ENCODE data around the gene ARFGAP3.

The ARFGAP3 gene

DNA sequence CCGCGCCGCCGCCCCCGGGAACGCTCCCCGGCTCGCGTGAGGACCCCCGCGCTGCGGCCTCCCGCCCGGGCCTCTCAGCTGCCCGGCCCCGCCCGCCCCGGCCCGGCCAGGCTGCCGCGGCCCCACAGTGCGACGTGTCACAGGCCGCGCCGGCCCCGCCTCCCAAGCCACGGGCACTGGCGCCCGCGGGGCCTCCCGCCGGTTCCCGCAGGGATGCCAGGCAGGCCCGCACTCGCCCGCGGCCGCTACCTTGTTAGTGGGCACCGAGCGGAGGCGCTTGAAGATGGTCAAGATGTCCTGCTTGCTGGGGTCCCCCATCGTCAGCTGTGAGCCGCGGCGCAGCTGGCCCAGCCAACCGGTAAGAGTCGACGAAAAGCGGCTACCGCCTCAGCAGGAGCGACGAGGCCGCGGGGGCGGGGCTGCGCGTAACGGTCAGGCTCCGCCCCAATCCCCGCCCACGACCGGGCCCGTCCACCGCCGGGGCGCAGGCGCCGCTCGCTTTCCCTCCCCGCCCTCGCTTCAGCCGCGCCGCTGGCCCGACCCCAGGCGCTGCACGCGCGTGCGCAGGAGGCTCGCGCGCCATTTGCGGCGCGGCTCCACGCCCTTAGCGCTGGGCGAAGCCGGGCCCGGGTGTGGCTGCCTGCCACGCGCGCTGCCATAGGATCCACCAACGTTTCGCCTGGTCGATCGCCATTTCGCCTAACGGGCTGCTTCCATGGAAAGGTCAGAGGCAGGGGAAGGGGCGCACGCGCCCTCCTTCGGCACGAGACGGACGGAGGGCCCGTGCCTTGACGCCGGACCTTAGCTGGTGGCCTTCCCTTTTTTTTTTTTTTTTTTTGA is at the start of gene ARFGAP3:
Gene ARFGAP3 (minus strand): TSS at position 409 of the 840 bp plus-strand sequence. CDS start 91 bp downstream, at position 318.
- DNase-seq = peak; percentile 86 to 96 (median 90)

DNA sequence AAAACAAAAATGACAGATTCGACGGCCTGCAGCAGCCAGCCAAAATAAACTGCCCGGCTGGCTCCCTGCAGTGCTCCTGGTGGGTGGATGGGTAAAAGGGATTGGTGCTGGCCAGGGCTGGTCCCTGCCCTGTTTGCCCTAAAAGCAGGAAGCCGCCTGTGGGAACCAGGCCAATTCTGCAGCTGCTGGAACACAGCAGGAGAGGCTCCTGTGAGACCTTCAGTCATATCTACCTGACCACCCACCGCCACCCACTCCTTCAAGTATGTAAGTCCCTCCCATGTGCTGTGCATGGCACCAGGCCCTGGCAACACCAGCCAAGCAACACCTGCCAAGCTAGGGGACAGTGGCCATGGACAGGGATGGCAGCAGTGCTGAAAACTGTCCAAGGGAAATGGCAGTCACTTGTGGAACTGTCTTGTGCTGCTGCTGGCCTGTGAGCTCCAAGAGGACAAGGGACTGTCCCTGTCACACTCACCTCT is 48.7 kb upstream of the ARFGAP3 start:
- no peak for DNase-seq

- no peak for DNase-seq
Measured at GRCh38 chr22:42905217-42905616, 48.1 kb upstream of the ARFGAP3 start.

DNA sequence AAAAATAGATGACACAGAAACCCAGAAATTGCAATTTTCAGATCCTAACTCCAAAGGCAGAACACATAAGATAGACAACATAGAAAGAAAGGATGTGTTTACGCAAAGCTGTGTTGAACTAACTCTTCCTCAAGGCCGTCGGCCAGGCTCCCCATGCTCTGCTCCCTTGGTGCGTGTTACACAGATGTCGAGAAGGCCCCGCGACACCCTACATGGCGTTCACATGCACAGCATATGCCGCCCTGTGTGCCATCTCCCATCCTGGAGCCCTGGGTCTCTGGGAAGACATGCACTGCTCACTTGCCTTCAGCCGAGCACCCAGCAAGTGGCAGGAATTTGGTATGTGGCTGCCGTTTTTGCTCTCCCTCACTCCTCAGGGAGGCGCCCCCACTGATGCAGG is 47.0 kb upstream of the ARFGAP3 start:
- no peak for DNase-seq

DNA sequence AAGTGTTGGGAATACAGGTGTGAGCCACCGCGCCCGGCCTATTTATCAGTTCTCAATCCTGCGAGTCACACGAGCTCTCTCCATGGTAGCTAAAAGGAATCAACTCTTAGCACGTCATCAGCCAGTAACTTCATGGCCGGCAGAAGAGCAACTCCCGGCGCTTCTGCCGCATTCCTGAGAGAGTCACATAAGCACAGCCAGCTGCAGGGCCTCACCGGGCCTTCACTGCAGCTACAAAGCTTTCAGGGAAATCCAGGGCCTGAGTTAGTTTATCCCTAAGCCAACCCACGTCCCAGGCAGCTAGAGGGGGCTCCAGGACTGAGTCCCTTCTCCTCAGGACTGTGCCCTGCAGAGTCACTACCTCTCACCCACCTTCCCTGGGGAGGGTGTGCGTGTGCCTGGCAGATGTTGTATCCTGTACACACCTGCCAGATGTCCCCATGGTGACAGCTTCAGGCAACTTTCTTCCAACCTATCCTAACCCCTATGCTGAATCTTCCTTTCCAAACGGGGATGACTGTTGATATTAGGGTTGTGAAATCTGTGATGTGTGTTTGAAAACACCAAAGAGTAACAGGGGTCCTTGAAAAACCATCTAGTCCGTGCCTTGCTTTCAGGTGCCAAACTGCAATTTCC is 45.9 kb upstream of the ARFGAP3 start:
- no peak for DNase-seq

DNA sequence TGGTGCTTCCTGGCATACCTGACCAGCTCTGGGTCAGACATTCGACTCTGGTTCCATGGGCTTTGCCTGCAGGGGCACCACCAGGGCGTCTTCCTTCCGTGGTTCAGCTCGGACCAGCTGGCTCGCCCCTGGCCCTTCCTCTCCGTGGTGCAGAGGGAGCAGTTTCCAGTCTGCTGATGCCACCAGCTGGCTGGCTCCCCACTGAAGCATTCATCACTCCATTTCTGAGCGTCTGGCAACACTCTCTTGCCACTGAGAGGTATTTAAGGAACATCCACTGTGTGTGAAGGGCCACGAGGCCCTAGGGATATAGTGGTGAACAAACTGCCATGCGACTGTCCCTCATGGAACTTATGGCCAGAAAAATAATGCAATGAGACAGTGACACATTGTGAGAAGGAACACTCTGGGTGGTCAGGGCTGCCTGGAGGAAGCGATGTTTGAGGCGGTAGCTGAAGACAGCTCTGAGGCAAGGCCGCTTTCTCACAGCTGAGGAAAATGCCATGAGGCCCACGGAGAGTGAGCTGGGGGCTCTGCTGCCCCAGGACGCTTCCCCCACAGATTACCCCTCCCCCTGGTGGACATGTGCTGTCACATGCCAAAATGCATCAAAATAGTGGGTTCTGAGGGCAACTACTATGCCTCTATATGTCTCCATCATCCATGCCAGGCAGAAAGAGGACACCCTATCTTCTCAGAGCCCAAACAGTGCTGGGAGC is 44.9 kb upstream of the ARFGAP3 start:
- DNase-seq = no peak

GRCh38 chr22:42897960-42898359 is 40.9 kb upstream of the ARFGAP3 start:
- DNase-seq = no peak

DNA sequence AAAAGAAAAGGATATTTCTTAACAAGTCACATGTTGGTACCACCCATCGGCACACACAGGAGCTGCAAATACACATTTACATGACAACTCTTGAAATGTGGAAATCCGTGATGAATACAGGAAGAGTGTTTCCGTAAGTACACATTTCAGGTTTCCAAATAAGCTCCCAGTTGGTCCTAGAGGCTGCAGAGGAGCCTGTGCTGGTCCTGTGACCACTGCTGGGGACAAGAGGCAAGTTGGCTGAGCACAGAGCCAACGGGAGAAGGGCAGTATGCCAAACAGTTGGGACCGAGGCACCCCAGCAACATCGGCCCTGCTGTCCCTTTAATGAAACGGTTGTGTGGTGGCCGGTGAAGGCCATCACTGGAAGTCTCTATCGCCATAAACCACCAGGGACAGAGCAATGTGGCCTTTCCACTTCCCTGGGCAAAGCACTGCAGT is 38.5 kb upstream of the ARFGAP3 start:
- no peak for DNase-seq

DNA sequence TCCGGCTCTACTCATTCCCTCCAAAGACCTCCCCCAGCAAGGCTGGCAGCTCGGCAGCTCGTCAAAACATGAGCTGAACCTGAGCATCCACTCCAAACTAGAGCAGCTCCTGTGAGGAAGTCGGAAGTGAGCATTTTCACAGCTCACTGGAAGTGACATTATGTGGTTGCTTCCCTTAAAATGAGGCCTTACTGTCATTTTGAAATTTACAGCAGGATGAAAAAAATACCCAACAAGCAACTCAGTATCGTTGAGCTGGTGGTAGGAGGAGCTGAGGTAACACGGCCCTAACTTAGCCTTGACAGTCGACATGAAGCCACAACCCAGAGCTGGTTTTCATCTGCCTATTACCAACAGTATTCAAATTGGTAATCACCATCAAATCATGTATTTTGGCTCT is 38.0 kb upstream of the ARFGAP3 start:
- peak in 3 of 6 experiments; percentile 6 to 28 (median 14) for DNase-seq

- no peak for DNase-seq
Measured at GRCh38 chr22:42893371-42894150, 36.5 kb upstream of the ARFGAP3 start.

DNA sequence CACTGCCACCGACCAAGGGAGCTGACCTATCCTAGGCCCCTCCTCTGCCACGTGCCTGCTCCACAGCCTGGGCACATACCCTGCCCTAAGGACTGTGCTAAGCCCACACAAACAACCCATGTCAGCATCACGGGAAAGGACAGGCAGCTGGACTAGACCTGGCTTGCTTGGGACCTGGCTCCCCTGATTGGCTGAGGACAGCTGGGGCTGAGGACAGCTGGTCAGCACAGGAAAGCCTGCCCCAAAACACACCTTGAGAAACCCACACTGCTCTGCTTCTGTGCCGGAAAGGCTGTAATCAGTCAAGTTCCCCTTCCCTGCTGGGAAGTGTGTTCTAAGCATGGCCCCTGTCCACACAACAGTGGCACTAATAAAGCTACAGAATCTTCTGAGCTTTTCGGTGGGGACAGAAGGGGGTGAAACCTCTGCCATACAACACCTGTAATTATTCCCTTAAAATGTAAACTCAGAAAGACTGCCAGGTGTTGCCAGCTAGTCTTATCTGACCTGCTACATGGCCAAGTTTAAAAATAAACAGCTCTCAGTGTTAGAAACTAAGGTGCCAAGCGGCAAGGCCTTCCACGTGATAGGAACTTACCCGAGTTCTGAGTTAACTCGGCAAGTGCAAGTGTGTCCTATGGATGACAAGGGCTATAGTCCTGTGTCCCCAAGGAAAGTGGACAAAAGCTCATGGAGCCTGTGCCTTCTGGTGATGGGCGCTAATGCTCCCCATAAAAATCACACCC is 35.7 kb upstream of the ARFGAP3 start:
- DNase-seq = no peak

DNA sequence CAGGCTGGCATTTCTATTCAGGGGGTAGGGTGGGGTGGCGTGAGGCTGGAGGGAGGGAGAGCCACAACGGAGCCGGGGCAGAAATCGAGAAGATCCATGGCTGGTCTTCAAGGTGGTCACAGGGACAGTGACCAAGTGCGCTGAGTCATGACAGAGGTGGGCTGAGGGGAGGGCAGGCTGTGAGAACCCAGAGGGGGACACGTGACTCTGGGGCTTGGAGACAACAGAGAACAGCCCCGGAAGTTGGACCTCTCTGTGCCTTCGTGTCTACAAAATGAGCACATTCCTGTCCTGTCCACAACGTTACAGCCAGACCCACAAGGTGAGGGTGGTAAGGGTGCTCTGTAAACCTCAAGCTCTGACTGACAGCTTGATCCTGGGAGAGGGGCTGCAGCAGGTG is 35.1 kb upstream of the ARFGAP3 start:
- no peak for DNase-seq

GRCh38 chr22:42891696-42892095 is 34.6 kb upstream of the ARFGAP3 start:
- no peak for DNase-seq

DNA sequence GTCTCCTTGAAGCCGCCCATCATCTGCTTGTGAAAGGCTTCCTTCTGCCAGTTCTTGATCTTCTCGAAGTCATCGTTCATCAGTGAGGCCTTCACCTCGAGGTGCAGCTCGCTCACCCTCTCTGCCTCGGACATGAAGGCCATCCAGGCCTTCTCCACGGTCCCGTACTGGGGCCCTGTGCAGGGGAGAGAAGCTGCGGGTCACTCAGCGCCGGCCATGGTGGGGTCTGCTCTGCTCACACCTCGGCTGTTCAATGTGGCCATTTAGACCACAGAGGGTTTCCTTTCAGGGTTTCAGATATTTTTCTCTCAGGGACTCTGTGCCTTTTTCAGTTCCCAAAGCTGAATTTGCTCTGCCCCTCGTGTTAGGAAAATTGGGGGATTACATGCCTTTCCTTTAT is 33.9 kb upstream of the ARFGAP3 start:
- DNase-seq = no peak

DNA sequence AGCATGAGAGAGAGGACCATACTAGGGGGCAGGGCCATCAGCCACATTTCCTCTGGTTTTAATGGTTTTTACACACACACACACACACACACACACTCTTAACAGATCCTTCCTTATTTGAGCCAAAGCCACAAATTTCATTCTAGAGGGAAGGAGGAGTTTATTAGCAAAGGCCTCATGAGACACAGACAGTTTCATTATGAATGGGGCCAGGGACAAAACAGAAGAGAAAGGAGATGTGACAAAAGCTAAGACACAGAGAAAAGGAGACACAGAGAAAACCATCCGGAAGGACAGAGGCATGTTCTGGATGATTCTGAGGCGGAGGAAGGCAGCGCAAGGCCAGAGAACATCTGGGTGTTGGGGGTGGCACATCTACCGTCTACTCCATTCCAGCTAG is 32.2 kb upstream of the ARFGAP3 start:
- DNase-seq = no peak

DNA sequence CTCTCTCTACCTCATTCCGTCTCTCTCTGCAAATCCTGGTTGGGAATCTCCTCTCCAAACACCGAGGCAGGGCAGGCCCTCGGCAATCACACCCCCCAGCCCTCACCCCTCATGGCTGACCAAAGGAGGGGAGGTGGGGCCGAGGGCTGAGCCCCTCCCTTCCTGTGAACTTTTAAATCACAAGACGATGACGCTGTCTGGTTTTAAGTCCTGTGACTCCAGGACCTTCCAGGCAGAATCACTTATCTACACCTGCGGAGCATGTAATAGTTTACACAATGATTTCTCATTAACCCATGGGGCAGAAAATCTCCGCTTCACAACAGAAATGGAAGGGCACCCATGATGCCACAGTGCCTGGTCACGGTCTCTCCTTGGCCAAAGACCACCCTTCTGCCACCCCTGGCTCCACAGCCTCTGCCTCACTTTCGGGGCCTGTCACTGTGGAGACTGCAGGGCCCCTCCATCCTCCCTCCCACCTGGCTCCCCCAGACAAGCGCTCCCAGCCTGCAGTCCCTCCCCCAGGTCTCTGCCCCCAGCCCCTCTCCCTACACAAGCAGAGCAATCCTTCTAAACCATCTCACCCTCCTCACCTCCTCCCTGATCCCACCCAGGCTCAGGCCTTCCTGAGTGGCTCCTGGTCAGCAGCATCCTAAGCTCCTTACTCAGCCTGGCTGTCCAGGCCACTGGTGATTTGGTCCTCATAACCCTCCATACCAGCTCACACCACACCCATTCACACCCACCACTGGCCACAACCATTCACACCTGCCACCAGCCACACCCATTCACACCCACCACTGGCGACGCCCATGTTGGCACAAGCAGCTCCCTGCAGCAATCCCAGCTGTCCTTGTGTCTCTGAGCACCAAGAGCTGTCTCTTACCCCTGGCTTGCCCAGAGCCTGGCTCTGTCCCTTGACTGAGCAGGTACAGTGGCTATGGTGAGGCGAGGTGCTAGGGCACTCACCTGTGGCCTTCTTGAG is 30.7 kb upstream of the ARFGAP3 start:
- no peak for DNase-seq

GRCh38 chr22:42887120-42887519 is 30.0 kb upstream of the ARFGAP3 start:
- DNase-seq = no peak

DNA sequence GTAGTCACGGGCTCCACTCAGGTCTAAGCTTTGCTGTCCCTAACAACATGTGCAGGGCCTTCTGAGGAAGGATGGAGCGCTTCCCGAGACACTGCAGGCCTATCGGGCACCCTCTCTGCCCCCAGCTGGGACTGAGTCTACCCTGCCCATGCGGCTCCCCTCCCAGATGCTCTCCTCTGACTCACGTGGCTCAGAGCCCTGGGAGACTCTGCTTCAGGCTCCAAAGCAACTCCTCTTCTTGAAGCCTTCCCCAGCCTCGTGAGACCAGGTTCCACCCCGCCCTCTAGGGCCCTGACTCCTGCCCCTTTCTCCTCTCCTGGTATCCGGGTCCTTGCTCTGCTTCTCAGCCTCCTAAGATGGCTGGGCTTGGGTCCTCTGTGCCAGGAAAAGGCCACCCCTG is 28.4 kb upstream of the ARFGAP3 start:
- no peak for DNase-seq

DNA sequence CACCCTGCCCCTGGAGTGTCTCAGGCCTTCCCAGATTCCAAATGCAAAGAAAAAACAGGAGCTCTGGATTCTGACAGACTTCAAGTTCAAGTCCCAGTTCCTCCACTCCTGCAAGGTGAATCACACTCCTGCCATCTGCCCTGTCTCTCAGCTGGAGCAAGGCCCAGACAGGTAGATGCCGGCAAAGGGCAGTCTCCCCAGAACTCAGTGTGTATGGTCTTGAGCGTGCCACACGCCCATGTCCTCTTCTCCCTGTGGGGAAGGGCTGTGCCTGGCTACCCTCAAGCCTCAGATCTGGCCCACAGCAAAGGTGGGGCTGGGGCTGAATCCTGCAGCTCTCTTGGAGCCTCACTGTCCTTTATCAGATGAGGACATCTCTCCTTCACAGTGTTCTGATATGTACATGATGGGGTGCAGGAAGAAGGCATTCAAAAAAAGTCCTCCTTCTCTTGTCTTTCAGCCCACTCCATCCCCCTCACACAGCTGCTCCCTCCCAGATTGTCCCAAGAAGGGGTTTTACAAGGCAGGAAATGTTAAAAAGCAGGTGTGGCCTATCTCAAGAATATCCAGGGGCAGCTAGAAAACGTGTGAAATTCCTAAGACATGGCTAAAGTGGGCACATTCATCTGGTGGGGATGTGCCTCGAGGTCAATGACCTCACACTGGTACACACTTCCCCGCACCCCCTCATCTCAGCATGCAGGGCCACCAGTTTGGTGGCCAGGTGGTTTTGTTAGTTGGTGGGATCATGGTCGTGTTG is 27.7 kb upstream of the ARFGAP3 start:
- DNase-seq = no peak

DNA sequence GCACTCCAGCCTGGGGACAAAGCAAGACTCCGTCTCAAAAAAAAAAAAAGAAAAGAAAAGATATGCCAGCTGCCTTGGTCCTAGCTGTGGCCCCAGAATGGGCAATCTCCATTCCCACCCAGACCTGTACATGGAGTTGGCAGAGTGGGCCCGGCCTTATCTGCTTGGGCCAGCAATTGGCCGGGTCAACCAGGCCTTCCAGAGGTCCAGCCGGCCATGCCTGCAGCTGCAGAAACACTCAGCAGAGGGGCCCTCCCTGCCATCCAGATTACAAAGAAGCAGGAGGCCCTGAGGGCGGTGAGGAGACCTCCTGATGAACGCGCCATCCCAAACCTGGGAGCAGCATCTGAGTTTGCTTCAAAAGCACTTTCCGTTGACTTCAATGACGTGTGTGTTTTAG is 26.9 kb upstream of the ARFGAP3 start:
- DNase-seq = no peak

Measured in stimulated activated naive CD4-positive, alpha-beta T cell (primary cell).